ENCODE results near the gene ALPP. TPM values are rescaled to one million over a fixed set of nuclear protein-coding genes. Genes with fewer than 3 reads are reported as not detected.

The ALPP gene
- total RNA-seq, 1 donor from 2014 or later, result not detected

DNA sequence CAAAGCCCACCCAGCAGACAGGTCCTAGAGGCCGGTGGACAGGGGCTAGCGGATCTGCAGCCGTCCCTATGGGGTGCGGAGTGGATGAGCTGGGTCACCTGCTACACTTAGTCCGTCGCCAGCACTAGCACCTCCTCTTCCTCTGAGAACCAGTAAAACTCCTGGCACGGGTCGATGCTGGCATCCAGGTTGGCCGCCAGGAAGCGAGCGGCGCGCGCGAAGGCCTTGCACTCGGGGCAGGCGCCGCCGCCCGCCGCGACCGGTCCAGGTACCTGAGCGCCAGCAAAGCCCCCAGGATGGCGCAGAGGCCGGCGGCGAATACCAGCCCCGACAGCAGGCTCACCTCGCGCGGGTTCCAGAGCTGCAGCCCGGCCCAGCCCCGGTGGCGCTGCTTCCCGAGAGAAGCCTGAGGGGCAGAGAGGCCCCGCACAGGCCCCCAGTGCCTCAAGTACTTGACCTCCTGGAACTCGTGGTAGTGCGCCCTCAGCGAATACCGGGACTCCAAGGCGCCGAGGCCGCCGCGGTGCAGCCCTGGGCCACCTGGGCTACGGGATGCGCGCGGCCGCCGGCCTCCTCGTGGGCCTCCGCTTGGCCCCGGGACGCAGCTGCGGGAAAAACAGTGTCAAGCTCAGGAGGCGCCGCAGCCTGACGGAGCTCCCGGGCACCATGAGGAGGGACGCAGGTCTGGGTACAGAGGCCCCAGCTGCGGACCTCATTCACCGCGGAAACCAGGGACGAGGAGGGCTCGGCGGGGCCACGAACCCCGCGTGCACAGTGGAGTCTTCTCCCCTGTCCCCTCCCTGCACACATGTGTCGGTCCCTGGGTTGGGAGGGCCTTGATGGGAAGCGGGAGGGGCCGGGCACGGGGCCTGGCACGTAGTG lies 27.5 kb upstream of the ALPP start:
- Mint-ChIP-seq H3K36me3 (ENCODE audit: unreplicated experiment) (no peaks in the 10 kb centered on the region), H3K4me3 (ENCODE audit: unreplicated experiment) (no peak overlapping the region), H3K9me3 (ENCODE audit: unreplicated experiment) (no peaks in the 10 kb centered on the region), H3K27me3 (ENCODE audit: unreplicated experiment) (peaks cover 5% of the 10 kb centered on the region), H3K27ac (ENCODE audit: unreplicated experiment) (no peak overlapping the region), H3K4me1 (ENCODE audit: unreplicated experiment) (no peaks in the 10 kb centered on the region)
- no peak for DNase-seq (ENCODE audit: extremely low spot score, unreplicated experiment)
- no peak for TF ChIP-seq CTCF (IDR thresholded peaks at IDR 0.05)

- Mint-ChIP-seq H3K27me3 (ENCODE audit: unreplicated experiment) (peaks cover 9% of the 10 kb centered on the region), H3K27ac (ENCODE audit: unreplicated experiment) (no peak overlapping the region), H3K4me1 (ENCODE audit: unreplicated experiment) (no peaks in the 10 kb centered on the region), H3K36me3 (ENCODE audit: unreplicated experiment) (peaks cover 3% of the 10 kb centered on the region), H3K4me3 (ENCODE audit: unreplicated experiment) (no peak overlapping the region), H3K9me3 (ENCODE audit: unreplicated experiment) (no peaks in the 10 kb centered on the region)
- TF ChIP-seq CTCF (IDR thresholded peaks at IDR 0.05), result no peak
- DNase-seq (ENCODE audit: extremely low spot score, unreplicated experiment), result no peak
Observed at GRCh38 chr2:232351686-232352510, 26.7 kb upstream of the ALPP start.

DNA sequence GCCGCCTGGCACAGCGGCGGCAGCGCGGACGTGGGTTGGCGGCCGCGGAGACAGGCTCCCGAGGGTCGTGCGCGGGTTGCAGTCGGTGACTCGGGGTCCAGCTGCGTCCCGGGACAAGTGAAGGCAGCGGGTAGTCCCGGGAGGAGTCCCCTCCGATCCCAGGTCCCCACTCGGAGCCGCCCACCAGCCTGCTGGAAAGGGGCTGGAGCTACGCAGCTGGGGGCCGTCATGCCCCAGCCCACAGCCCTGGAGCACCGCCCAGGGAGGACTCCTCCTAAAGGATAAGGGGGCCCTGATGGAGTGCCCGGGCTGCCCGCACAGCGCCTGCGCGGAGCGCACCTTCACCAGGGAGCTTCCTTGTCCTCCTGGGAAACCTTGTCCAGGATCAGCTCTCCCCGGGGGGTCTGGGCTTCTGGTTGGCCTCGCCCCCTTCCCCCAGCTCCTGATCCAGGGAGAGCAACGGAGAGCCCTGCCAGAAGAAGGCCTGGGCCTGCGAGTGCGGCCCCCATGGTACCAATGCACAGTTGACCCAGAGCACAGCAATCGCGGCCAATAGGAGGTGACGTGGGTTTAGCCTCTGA lies 25.9 kb upstream of the ALPP start:
- no peak for DNase-seq (ENCODE audit: extremely low spot score, unreplicated experiment)
- H3K4me1 Mint-ChIP-seq (ENCODE audit: unreplicated experiment), result no peaks in the 10 kb centered on the region

GRCh38 chr2:232353096-232353495 lies 25.5 kb upstream of the ALPP start:
- no peaks in the 10 kb centered on the region for H3K4me1 Mint-ChIP-seq (ENCODE audit: unreplicated experiment)
- H3K27me3 Mint-ChIP-seq (ENCODE audit: unreplicated experiment), result peaks cover 8% of the 10 kb centered on the region
- no peak overlapping the region for H3K27ac Mint-ChIP-seq (ENCODE audit: unreplicated experiment)
- DNase-seq (ENCODE audit: extremely low spot score, unreplicated experiment), result no peak
- TF ChIP-seq CTCF (IDR thresholded peaks at IDR 0.05), result no peak
- H3K36me3 Mint-ChIP-seq (ENCODE audit: unreplicated experiment), result peaks cover 3% of the 10 kb centered on the region
- H3K4me3 Mint-ChIP-seq (ENCODE audit: unreplicated experiment), result no peak overlapping the region
- no peaks in the 10 kb centered on the region for H3K9me3 Mint-ChIP-seq (ENCODE audit: unreplicated experiment)

More for the DNA sequence above, 25.9 kb upstream of the ALPP start:
- Mint-ChIP-seq H3K27me3 (ENCODE audit: unreplicated experiment) (peaks cover 8% of the 10 kb centered on the region), H3K9me3 (ENCODE audit: unreplicated experiment) (no peaks in the 10 kb centered on the region), H3K4me3 (ENCODE audit: unreplicated experiment) (no peak overlapping the region), H3K36me3 (ENCODE audit: unreplicated experiment) (peaks cover 3% of the 10 kb centered on the region), H3K27ac (ENCODE audit: unreplicated experiment) (no peak overlapping the region)
- TF ChIP-seq CTCF (IDR thresholded peaks at IDR 0.05), result no peak

Measured in osteocyte (in vitro differentiated cells).